Measurements from ENCODE around the gene ZBED4. TPM values are rescaled to one million over a fixed set of nuclear protein-coding genes. Genes with fewer than 3 reads are reported as not detected.
A peak's percentile ranks its signal among the peaks of the same experiment; 100 is the strongest.

The ZBED4 gene
- total and polyA plus RNA-seq, 2 of the 13 experiments (the other 11 are each of a cell fraction or from before 2014, with no cell fraction given): 5.4 to 9.6 TPM

DNA sequence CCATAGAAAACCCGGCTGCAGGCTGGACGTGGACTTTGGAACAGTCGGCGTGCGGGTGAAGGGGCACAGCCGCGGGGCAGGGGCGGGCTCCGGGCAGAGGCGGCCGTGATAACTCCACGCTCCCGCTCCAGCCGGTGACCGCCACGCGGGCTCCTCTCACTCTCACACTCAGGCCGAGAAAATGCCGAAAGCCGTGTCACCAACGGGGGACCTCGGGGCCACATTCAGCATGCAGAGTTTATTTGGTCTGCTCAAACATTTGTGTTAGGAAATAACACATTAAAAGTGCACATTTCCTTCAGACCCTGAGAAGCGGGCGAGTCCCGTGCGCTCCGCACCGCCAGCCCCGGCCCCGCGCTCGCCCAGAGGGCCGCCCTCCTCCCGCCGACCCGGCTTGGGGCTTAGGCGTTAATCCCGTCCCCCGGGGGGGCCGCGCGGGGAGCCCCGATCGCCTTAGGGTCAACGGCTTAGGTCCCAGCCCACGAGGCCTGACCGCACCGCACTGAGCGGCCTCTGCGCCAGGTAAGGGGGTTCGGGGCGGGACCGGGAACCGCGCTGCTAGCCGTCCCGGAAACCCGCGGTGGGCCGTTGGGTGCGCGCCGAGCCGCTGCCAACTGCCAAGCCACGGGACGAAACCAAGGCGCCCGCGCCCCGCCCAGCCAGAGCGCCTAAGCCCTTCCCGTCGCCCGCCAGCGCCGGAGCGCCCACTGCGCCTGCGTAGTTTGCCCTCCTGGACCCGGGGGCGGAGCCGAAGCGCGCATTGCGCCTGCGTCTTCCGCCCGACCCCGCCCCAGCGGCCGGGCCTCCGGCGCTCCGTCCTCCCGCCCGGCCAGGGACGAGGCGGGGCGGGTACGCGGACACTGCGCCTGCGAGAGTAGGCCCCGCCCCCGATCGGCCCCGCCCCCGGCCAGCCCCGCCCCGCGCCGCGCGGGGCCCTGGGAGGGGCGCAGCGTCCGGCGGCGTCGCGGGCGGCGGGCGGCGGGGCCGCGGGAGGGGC lies at the start of gene ZBED4 (continued):
- peak; percentile 59 to 68; a peak in 3 of 4 replicates for TF ChIP-seq HMGXB4 (CRISPR knock-in tag; IDR thresholded peaks at IDR 0.05; ENCODE audit: borderline replicate concordance in 1 of 2, low read depth in 1 of 2)
- no peak for TF ChIP-seq FOXO1 (CRISPR knock-in tag; IDR thresholded peaks at IDR 0.05)
- 0 out of 2 replicates have a peak, but pooled peaks have one; percentile 27 for TF ChIP-seq HINFP (CRISPR knock-in tag; IDR thresholded peaks at IDR 0.05; ENCODE audit: low read depth)
- no peak for TF ChIP-seq MAFG (CRISPR knock-in tag; IDR thresholded peaks at IDR 0.05)
- TF ChIP-seq ZBTB40 (IDR thresholded peaks at IDR 0.05): no peak
- peak; percentile 81; the same call in 1 of the 2 replicates for TF ChIP-seq ZBTB40 (CRISPR knock-in tag; IDR thresholded peaks at IDR 0.05)
- TF ChIP-seq ZNF484 (CRISPR knock-in tag; IDR thresholded peaks at IDR 0.05; ENCODE audit: borderline replicate concordance, low read depth): 0 out of 2 replicates have a peak, but pooled peaks have one; percentile 21
- TF ChIP-seq, protein P1, sequence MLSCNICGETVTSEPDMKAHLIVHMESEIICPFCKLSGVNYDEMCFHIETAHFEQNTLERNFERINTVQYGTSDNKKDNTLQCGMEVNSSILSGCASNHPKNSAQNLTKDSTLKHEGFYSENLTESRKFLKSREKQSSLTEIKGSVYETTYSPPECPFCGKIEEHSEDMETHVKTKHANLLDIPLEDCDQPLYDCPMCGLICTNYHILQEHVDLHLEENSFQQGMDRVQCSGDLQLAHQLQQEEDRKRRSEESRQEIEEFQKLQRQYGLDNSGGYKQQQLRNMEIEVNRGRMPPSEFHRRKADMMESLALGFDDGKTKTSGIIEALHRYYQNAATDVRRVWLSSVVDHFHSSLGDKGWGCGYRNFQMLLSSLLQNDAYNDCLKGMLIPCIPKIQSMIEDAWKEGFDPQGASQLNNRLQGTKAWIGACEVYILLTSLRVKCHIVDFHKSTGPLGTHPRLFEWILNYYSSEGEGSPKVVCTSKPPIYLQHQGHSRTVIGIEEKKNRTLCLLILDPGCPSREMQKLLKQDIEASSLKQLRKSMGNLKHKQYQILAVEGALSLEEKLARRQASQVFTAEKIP (CRISPR knock-in tag; IDR thresholded peaks at IDR 0.05; ENCODE audit: borderline replicate concordance): no peak
- TF ChIP-seq ELF1 (CRISPR knock-in tag; IDR thresholded peaks at IDR 0.05): no peak; the same call in 1 of the 2 replicates
- TF ChIP-seq HOXA3 (CRISPR knock-in tag; IDR thresholded peaks at IDR 0.05): peak; percentile 51
- TF ChIP-seq ZNF253 (CRISPR knock-in tag; IDR thresholded peaks at IDR 0.05; ENCODE audit: borderline replicate concordance): no peak
- no peak for TF ChIP-seq SRSF4 (IDR thresholded peaks at IDR 0.05; ENCODE audit: low read depth, low read length, poor library complexity, severe bottlenecking)
- no peak for TF ChIP-seq IKZF1 (IDR thresholded peaks at IDR 0.05)

Measured in HepG2 (cell line).